ENCODE measurements around the gene USP48. TPM values are rescaled to one million over a fixed set of nuclear protein-coding genes. Genes with fewer than 3 reads are reported as not detected.

The USP48 gene
- total and polyA plus RNA-seq, 2 of the 13 experiments (the other 11 are each of a cell fraction or from before 2014, with no cell fraction given): 30.4 to 30.7 TPM

DNA sequence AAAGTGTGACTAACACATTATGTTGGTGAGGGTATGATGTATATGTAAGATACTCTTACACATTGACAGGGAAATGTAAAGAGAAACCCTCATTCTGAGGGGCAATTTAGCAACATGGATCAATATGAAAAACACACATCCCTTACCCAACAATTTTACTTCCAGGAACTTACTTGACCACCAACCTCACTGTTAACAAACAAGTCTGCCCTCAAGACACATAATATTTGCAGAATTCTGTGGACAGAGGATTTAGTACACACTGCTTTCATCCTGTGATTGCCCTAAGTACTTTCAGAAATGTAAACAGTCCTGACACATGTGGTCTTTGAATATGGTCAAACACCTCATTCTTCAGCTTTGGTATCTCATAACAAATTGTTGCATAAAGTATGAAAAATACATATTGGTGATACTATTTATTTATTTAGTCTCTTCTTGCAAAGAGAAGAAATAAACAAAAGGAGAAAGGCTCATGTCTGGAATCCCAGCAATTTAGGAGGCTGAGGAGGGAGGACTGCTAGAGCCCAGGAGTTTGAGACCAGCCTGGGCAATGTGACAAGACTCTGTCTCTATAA is 6.9 kb downstream of the USP48 start (continued):
- TF ChIP-seq ZNF282 (IDR thresholded peaks at IDR 0.05; ENCODE audit: partially characterized antibody) (no peak), ZNF891 (CRISPR knock-in tag; IDR thresholded peaks at IDR 0.05) (no peak), PTBP1 (IDR thresholded peaks at IDR 0.05; ENCODE audit: low read depth, low read length, poor library complexity, severe bottlenecking) (no peak), FOXK1 (CRISPR knock-in tag; IDR thresholded peaks at IDR 0.05; ENCODE audit: borderline replicate concordance, low read depth) (peak; percentile 99), TOE1 (CRISPR knock-in tag; IDR thresholded peaks at IDR 0.05) (no peak), ZNF879 (CRISPR knock-in tag; IDR thresholded peaks at IDR 0.05) (no peak), PHB2 (IDR thresholded peaks at IDR 0.05; ENCODE audit: partially characterized antibody) (no peak), ZNF780A (CRISPR knock-in tag; IDR thresholded peaks at IDR 0.05) (no peak), ATF7-NPFF (CRISPR knock-in tag; IDR thresholded peaks at IDR 0.05; ENCODE audit: low read depth) (no peak), PPARG (CRISPR knock-in tag; conservative IDR thresholded peaks at IDR 0.05) (peak; percentile 63), RFX1 (IDR thresholded peaks at IDR 0.05) (no peak), ZFP37 (CRISPR knock-in tag; IDR thresholded peaks at IDR 0.05; ENCODE audit: borderline replicate concordance) (no peak), ZNF180 (CRISPR knock-in tag; IDR thresholded peaks at IDR 0.05; ENCODE audit: borderline replicate concordance, low read depth) (no peak), ZKSCAN1 (IDR thresholded peaks at IDR 0.05; ENCODE audit: low read length) (no peak), RELA (CRISPR knock-in tag; IDR thresholded peaks at IDR 0.05) (no peak), FOXK2 (IDR thresholded peaks at IDR 0.05) (peak; percentile 73), ZNF614 (CRISPR knock-in tag; IDR thresholded peaks at IDR 0.05; ENCODE audit: borderline replicate concordance) (0 out of 2 replicates have a peak, but pooled peaks have one; percentile 39), AGO2 (optimal IDR thresholded peaks at IDR 0.05; ENCODE audit: low read depth, low read length) (no peak)
- TF ChIP-seq, protein P1, sequence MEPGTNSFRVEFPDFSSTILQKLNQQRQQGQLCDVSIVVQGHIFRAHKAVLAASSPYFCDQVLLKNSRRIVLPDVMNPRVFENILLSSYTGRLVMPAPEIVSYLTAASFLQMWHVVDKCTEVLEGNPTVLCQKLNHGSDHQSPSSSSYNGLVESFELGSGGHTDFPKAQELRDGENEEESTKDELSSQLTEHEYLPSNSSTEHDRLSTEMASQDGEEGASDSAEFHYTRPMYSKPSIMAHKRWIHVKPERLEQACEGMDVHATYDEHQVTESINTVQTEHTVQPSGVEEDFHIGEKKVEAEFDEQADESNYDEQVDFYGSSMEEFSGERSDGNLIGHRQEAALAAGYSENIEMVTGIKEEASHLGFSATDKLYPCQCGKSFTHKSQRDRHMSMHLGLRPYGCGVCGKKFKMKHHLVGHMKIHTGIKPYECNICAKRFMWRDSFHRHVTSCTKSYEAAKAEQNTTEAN (CRISPR knock-in tag; conservative IDR thresholded peaks at IDR 0.05): peak; percentile 66
- TF ChIP-seq, protein P2, sequence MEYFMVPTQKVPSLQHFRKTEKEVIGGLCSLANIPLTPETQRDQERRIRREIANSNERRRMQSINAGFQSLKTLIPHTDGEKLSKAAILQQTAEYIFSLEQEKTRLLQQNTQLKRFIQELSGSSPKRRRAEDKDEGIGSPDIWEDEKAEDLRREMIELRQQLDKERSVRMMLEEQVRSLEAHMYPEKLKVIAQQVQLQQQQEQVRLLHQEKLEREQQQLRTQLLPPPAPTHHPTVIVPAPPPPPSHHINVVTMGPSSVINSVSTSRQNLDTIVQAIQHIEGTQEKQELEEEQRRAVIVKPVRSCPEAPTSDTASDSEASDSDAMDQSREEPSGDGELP (IDR thresholded peaks at IDR 0.05; ENCODE audit: borderline replicate concordance, low read depth): 0 out of 2 replicates have a peak, but pooled peaks have one; percentile 34
- TF ChIP-seq, protein P3, sequence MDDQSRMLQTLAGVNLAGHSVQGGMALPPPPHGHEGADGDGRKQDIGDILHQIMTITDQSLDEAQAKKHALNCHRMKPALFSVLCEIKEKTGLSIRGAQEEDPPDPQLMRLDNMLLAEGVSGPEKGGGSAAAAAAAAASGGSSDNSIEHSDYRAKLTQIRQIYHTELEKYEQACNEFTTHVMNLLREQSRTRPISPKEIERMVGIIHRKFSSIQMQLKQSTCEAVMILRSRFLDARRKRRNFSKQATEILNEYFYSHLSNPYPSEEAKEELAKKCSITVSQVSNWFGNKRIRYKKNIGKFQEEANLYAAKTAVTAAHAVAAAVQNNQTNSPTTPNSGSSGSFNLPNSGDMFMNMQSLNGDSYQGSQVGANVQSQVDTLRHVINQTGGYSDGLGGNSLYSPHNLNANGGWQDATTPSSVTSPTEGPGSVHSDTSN (CRISPR knock-in tag; IDR thresholded peaks at IDR 0.05; ENCODE audit: borderline replicate concordance): no peak
- TF ChIP-seq, protein P4, sequence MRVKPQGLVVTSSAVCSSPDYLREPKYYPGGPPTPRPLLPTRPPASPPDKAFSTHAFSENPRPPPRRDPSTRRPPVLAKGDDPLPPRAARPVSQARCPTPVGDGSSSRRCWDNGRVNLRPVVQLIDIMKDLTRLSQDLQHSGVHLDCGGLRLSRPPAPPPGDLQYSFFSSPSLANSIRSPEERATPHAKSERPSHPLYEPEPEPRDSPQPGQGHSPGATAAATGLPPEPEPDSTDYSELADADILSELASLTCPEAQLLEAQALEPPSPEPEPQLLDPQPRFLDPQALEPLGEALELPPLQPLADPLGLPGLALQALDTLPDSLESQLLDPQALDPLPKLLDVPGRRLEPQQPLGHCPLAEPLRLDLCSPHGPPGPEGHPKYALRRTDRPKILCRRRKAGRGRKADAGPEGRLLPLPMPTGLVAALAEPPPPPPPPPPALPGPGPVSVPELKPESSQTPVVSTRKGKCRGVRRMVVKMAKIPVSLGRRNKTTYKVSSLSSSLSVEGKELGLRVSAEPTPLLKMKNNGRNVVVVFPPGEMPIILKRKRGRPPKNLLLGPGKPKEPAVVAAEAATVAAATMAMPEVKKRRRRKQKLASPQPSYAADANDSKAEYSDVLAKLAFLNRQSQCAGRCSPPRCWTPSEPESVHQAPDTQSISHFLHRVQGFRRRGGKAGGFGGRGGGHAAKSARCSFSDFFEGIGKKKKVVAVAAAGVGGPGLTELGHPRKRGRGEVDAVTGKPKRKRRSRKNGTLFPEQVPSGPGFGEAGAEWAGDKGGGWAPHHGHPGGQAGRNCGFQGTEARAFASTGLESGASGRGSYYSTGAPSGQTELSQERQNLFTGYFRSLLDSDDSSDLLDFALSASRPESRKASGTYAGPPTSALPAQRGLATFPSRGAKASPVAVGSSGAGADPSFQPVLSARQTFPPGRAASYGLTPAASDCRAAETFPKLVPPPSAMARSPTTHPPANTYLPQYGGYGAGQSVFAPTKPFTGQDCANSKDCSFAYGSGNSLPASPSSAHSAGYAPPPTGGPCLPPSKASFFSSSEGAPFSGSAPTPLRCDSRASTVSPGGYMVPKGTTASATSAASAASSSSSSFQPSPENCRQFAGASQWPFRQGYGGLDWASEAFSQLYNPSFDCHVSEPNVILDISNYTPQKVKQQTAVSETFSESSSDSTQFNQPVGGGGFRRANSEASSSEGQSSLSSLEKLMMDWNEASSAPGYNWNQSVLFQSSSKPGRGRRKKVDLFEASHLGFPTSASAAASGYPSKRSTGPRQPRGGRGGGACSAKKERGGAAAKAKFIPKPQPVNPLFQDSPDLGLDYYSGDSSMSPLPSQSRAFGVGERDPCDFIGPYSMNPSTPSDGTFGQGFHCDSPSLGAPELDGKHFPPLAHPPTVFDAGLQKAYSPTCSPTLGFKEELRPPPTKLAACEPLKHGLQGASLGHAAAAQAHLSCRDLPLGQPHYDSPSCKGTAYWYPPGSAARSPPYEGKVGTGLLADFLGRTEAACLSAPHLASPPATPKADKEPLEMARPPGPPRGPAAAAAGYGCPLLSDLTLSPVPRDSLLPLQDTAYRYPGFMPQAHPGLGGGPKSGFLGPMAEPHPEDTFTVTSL (CRISPR knock-in tag; IDR thresholded peaks at IDR 0.05; ENCODE audit: borderline replicate concordance): peak; percentile 82; the same call in 1 of the 2 replicates
